ENCODE data around the gene TNN.

Gene TNN

DNA sequence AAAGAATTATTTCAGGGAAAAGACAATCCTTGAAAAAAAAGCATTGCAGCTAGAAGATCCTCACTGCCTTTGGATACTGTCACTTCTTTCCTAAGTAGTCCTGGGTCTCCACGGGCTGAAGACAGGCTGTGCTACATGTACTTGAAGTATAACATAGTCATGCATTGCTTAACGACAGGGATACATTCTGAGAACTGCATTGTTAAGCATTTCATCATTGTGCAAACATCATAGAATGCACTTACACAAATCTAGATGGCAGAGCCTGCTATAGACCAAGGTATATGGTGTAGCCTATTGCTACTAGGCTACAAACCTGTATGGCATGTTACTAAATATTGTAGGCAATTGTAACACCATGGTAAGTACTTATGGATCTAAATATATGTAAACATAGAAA lies 70.9 kb downstream of the TNN start:
- DNase-seq (ENCODE audit: low read depth in 3 of 3, low spot score in 1 of 3) = no peak

DNA sequence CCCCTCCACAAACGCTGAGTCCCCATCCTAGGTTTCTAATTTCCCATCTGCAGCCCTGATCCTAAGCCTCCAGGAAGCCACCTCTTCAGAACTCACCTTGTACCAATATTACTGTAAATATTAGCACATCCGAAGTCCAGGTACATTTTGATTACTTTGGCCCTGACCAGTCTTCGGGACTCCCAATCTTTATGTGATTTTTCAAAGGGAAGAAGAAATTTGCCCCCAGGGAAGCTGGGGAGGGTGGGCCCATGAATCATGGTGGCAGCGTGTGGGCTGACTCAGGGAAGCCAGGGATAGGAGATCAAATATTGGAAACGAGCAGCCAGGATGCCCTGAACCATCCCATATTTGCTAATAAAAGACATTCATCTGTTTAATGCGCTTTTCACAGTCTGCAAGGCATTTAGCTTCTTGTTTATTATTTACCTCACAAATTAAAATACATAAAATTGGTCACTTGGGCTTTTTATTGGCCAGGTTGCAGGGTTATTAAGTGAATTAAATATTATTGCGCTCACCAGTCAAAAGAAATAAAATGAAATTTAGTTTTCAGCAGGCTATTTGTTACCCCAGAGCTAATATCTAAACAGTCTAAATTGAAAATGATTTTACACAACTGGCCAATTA lies 78.4 kb downstream of the TNN start:
- no peak for DNase-seq (ENCODE audit: low read depth in 3 of 3, low spot score in 1 of 3)

DNA sequence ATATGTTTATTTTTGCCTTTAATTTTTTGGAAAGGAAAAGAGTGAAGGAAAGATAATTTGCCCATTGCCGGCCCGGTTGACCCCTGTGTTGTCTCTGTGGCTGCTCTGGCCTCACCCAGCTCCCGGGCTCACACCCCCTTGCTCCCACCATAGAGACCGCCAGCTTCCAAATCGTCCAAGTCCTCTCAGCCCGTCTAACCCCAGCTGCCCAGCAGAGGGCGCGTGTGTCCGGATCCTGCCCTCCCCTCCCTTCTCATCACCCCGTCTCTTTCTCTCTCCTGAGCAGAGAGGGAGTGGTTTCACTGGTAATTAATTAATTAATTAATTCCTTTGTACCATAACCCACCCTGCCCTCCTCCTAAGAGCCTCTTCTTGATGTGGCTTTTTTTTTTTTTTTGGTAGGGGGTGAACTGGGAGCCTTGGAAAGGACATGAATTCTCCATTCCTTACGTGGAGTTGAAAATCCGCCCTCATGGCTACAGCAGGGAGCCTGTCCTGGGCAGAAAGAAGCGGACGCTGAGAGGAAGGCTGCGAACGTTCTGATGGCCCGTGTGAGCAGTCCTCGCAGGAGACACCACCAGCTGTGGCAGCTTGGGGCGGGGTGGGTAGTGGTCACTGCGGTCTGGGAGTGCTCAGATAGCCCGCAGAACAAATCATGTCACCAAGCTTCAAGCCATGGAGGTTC lies 79.0 kb downstream of the TNN start:
- DNase-seq (ENCODE audit: low read depth in 3 of 3, low spot score in 1 of 3) = peak; percentile 17 to 61 (median 34)

DNA sequence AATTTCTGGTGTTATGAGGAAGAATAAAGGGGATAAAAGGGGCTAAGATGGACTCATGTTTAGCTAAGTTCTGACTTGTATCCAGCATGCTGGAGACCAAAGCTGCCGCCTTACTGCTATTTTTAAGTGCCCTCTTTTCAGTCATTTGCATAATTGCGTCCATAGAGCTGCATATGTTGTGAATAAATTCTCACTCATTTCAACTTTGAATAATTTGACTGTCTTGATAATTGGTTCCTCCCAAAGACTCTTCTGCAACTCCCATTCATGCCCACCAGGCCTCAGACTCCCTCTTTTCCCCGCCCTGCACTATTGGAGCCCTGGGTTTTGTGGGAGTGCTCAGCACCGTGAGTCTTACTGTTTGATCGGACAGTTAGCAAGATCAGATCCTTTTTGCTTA lies 79.9 kb downstream of the TNN start:
- no peak for DNase-seq (ENCODE audit: low read depth in 3 of 3, low spot score in 1 of 3)

DNA sequence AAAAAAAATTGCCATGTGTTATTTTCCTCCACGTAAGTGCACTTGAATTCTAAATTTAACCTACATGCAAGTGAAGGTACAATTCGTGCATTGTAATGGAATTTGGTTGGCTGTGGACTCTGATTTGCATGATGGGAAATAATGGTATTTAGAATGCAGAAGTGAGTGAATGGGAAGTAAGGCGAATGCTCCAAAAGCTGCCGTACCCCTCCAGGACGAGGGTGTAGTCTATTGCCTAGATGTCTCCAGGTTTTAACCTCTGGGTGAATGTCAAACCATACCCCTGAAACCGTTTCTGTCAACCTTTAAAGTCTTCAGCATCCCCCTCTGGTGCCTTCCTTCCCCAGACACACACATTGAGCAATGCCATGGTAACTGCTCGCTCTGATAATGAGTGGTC lies 80.4 kb downstream of the TNN start:
- DNase-seq (ENCODE audit: low read depth in 3 of 3, low spot score in 1 of 3) = no peak

DNA sequence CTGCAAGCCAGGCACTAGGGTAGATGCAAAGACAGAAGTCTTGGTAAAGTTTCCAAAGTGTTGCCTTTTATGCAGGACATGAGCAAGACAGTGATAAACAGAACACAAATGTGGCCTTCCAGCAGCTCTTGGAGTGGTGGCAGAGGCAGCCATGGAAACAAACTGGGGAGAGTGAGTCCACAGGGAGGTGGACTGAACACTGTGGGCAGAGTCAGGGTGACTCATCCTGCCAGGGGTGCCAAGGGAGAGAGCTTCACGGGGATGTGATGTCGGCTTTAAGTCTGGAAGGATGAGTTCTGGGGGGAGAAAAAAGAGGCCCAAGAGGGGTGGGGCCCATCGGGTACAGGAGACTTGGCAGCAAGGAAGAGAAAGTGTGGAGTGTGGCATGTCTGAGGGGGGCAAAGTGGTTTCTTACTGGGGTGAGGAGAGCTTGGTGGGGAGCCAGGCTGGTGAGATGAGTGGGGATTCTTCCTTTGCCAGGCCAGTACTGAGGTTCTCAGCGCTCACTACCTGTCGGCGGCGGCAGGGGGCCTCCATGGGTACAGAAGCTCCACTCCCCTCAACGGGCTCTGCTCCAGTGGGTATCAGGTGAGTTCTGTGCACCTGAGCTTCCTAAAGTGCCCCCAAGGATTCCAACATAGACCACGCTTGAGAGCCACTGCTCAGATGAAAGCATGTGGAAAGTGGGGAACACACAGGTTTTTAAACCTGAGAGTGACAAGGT lies 83.1 kb downstream of the TNN start:
- no peak for DNase-seq (ENCODE audit: low read depth in 3 of 3, low spot score in 1 of 3)

DNA sequence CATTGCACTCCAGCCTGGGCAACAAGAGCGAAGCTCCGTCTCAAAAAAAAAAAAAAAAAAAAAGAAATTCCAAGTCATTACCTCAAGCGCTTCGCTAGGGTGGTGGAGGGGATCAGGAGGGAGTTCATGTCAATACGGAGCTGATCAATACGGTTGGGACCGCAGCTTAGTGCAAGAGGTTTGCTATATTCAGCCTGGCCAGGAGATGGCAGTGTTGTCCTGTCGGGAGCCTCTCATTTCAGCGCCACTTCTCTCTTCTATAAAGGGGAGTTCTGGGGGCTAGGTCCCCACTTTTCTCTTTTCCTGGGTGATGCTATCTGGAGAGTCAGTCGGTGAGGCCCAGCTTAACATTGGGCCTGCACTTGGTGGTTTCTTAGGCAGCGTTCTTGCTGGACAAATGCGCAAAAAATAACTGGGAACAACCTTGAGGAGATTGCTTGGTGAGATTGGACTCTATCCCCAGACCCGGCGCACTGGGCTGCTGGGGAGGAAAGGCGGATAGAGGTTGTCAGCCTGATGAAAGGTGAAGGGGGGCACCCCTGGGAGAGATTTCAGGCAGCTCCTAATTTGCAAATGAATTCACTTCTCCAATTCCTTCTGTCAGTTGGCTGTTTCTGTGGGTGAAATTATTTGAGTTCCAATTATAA lies 84.5 kb downstream of the TNN start:
- peak; percentile 26 to 62 (median 42) for DNase-seq (ENCODE audit: low read depth in 3 of 3, low spot score in 1 of 3)

DNA sequence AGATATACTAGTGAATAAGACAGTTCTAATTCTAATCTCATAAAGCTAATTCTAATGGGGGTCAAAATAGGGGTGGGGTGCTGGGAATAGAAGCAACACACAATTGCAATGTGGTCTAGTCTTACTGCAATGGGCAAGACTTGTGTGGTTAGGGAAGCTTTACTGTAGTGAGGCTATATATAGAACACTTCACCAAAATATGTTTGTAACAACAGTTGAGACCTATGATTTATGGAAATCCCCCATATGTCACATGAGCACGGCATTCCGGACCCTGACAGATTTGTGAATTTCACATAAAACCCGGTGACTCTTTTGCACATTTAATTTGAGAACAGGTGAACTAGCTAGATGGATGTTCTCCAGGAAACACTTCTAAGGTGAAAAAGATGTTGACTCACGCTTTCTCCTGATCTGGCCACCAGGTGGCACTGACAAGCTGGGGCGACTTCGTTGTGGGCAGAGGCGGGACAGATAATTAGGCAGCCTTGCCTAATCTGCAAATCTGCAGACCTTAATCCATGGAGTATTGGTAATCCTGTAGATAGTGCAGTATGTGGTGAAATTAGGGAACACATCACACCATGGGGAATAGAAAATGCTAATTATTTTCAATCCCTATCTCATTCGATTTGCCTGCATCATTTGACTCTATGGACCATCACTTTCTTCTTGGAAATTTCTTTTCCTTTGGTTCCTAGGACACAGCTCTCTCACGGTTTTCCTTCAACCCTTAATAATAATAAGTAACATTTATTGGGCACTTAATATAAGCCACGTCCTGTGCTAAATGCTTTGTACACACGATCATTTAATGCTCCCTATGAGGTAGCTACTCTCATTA lies 87.2 kb downstream of the TNN start:
- peak; percentile 29 to 68 (median 55) for DNase-seq (ENCODE audit: low read depth in 3 of 3, low spot score in 1 of 3)

DNA sequence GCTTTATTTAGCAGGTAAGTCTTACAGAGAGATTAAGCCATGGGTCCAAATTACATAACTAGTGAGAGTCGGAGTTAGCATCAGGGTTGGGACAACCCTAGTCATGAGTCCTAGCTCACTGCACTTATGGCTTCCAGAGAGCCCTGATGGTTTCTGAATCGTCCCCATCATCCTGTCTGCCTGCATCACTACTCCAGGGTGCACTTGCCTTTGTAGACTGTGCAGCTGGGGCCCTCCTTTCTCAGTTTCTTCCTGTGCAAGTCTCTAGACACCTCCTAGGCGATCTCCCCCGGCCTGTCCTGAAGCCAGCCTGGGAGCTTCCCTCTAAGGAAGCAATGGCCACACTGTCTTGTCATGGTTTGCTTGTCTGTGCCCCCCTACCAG lies 87.8 kb downstream of the TNN start:
- DNase-seq (ENCODE audit: low read depth in 3 of 3, low spot score in 1 of 3) = no peak

DNA sequence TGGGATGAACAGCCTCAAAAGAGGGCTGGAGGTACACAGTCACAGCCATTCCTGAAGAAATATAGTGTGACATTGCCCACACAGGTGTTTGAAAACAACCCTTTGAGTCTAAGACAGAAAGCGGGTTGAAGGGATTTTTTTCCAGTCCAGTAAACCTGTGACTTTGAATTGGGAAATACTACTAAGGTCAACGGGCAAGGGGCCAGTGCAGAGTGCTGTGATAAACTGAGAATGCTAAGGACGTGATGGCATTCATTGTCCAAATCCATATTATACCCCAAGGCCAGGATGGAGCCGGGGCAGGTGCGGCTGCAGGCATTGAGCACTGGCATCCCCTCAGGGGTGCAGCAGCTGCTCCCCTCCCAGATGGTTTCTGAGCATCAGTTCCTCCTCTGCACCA lies 88.3 kb downstream of the TNN start:
- no peak for DNase-seq (ENCODE audit: low read depth in 3 of 3, low spot score in 1 of 3)

DNA sequence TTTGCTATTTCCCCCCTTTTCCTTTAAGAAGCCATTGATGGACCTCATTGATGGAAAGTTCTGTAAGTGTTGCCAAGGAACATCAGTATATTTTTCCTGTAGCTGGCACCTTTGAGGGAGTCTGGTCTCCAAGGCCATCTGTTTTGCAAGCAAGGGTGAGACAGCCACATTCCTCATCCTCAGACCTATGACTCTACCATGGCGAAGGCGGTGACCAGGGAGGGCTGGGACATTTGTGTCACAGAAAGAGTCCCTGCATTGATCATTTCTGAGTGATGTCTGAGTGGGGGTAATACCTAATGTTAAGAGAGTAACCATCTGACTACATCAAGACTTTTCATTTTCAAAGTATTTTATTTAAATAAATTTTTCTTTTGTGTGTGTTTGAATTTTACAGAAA lies 89.6 kb downstream of the TNN start:
- no peak for DNase-seq (ENCODE audit: low read depth in 3 of 3, low spot score in 1 of 3)

DNA sequence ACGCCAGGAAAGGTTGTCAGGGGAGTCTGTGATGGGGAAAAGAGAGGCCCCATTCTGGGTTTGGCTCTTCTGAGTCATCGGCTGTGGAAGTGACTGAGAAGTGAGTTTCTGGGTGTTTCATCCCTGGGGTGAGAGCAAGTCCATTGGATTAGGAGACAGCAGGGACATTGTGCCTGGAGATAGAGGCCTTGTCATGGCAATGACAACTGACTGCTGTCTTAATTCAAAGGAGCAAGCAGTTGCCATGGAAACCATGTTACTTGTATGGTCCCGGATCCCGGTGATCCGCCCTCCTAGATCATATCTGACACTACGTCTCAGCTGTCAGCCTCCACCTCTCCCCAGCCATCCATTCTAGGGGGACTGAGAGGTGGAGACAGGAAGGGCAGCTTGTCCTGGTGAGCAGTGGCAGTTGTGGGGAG lies 90.5 kb downstream of the TNN start:
- DNase-seq (ENCODE audit: low read depth in 3 of 3, low spot score in 1 of 3) = no peak

DNA sequence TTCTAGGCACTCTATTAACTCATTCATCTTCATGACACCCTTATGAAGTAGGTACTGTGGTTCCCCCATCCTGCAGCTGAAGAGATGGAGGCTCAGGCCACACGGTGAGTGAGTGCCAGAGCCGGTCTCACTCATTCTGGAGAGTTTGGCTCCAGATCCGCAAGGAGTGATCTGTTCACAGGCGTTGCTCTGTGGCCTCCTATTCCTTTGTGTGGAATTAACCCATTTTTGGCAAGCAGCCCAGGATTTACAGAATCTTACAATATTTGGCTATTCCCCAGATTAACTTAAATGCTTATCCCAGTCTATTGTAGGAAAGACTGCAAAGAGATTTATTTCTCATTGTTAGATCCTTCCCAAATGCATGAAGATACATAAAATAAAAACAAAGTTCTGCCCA lies 95.3 kb downstream of the TNN start:
- no peak for DNase-seq (ENCODE audit: low read depth in 3 of 3, low spot score in 1 of 3)

DNA sequence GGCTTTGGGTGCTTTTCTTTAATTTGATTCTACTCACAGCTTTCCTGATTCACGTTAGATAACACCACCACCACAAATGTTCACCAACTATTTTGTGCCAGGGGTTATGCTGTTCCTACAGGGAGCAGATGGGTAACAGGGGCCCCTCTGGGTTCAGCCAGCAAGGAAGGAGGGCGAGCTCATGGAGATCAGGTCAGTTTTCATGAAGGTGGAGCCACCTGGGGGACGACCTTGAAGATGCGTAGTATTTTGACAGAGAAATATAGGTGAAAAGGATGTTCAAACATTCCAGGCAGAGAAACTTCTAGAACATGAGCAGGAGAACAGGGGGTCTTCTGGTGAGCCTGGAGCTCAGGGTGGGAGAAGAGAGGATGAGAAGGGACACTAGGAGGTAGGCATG lies 96.1 kb downstream of the TNN start:
- no peak for DNase-seq (ENCODE audit: low read depth in 3 of 3, low spot score in 1 of 3)

DNA sequence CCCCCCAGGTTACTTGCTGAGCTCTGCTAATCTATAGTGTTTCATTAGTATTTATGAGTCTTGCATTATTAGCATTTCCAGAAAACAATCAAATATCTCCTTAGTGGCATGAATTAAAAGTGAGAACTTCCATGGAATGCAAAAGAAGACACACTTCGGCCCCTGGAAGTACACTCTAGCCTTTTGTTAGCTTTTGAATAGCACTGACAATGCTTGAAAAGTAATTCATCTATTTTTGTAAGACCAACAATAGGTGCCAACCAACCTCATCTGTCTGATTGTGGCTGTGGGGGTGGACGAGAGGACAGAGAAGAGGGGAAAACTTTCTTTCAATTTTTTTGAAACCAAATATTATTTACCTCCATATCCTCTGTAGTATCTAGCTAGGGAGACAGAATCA lies 97.1 kb downstream of the TNN start:
- no peak for DNase-seq (ENCODE audit: low read depth in 3 of 3, low spot score in 1 of 3)

DNA sequence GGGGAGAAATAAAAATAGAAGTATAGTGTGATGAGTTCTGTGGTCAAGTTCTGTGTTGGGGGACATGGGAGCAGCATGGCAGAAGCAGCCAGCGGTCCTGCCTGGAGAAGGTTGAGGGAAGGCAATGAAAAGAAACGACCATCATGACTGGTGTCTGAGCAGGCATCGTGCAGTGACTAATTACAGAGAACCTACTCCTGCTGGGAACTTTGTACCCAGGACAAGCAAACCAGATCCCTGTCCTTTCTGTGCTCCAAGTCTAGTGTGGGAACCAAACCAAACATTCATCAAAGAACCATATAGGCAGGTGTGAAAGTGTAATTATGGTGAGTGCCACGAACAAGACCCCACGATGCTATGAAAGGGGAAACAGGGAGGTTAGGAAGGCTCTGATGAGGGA lies 99.1 kb downstream of the TNN start:
- DNase-seq (ENCODE audit: low read depth in 3 of 3, low spot score in 1 of 3) = no peak

DNA sequence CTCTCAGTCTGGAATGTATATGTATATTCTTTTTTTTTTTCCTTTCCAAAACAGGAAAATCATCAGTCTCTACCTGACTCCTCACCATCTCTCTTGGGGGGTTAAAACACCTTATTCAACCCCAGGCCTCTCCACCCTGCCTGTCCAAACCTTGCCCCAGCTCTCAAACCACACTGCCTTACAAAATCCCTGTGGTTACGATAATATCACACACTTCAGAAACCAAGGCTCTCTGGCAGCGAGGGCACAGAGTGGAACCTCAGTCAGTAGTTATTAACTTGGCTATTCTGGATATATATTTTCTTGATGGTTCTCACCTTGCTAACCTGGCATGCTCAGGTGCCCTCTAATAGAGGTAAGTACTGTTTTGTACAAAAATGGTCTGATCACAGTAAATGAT lies 100.2 kb downstream of the TNN start:
- DNase-seq (ENCODE audit: low read depth in 3 of 3, low spot score in 1 of 3) = no peak

DNA sequence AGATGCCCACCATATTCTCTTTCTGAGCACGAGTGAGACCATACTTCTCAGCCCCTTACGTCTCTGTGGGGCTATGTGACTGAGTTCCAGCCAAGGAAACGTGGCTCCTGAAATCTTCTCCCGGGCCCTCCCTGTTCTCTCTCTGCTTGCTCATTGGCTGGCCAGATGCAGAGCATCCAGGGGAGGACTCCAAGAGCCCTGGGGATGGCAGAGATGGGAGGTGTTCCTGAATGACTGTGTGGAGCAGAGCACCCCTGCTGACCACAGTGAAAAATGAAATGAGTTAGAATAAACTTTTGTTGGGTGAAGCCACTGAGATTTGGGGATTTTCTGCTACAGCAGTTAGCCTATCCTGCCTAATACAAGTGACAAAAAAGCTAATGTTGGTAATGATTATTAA lies 101.1 kb downstream of the TNN start:
- no peak for DNase-seq (ENCODE audit: low read depth in 3 of 3, low spot score in 1 of 3)

DNA sequence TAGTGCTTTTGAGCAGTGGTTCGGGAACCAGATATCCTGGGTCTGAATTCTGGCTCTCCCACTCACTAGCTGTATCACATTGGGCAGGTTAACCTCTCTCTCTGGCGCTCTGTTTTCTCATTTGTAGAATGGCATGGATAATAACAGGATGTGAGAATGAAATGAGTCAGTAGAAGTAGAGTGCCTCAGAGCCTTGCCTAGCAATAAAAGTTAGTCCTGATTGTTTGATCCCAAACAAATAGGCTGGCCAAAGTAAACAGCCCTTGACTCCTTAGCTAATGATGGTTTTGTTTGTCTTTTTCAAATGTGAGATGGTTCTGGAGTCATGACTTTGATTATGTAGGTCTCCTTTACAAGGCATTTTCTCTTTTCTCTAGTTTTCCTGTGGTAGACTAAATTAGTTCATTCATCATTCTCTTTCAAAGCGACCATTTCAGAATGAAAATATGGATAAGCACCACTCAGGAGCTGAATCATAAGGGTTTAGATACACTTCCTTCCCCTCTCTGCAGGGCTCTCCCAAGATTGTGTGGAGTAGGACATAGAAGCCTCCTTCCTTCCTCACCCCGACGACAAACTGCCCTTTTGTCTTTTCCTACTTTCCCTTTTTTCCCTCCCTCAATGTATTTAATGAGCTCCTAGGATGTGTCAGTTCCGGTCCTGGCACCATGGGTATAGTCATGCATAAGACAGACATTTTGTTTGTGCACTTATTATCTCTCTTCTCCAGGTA lies 101.8 kb downstream of the TNN start:
- no peak for DNase-seq (ENCODE audit: low read depth in 3 of 3, low spot score in 1 of 3)
